Measurements from ENCODE around the gene TACC2. TPM values are rescaled to one million over a fixed set of nuclear protein-coding genes. Genes with fewer than 3 reads are reported as not detected.

Gene TACC2
- total RNA-seq, 1 donor from 2014 or later = 32.2 TPM

- Mint-ChIP-seq H3K4me1 (ENCODE audit: unreplicated experiment) (peaks cover 47% of the 10 kb centered on the region), H3K9me3 (ENCODE audit: unreplicated experiment) (no peaks in the 10 kb centered on the region)
- no peak for DNase-seq (ENCODE audit: low spot score)
Observed at GRCh38 chr10:122173766-122174435, 184.9 kb downstream of the TACC2 start.

GRCh38 chr10:122176232-122177213 is 187.6 kb downstream of the TACC2 start:
- Mint-ChIP-seq H3K4me3 (ENCODE audit: unreplicated experiment) (no peak overlapping the region), H3K27ac (ENCODE audit: unreplicated experiment) (no peak overlapping the region), H3K36me3 (ENCODE audit: low read depth, unreplicated experiment) (no peaks in the 10 kb centered on the region), H3K27me3 (ENCODE audit: unreplicated experiment) (peaks cover 1% of the 10 kb centered on the region), H3K9me3 (ENCODE audit: unreplicated experiment) (no peaks in the 10 kb centered on the region), H3K4me1 (ENCODE audit: unreplicated experiment) (peaks cover 42% of the 10 kb centered on the region)
- TF ChIP-seq CTCF (IDR thresholded peaks at IDR 0.05; ENCODE audit: unreplicated experiment) = no peak
- DNase-seq (ENCODE audit: low spot score) = no peak

More at GRCh38 chr10:122173766-122174435, 184.9 kb downstream of the TACC2 start:
- no peak for TF ChIP-seq CTCF (IDR thresholded peaks at IDR 0.05; ENCODE audit: unreplicated experiment)
- Mint-ChIP-seq H3K4me3 (ENCODE audit: unreplicated experiment) (no peak overlapping the region), H3K36me3 (ENCODE audit: low read depth, unreplicated experiment) (no peaks in the 10 kb centered on the region), H3K27ac (ENCODE audit: unreplicated experiment) (no peak overlapping the region), H3K27me3 (ENCODE audit: unreplicated experiment) (peaks cover 1% of the 10 kb centered on the region)

GRCh38 chr10:122178655-122179054 is 189.7 kb downstream of the TACC2 start:
- peaks cover 30% of the 10 kb centered on the region for H3K4me1 Mint-ChIP-seq (ENCODE audit: unreplicated experiment)
- no peak overlapping the region for H3K27ac Mint-ChIP-seq (ENCODE audit: unreplicated experiment)
- DNase-seq (ENCODE audit: low spot score) = no peak

GRCh38 chr10:122181041-122181732 is 192.2 kb downstream of the TACC2 start:
- Mint-ChIP-seq H3K9me3 (ENCODE audit: unreplicated experiment) (no peaks in the 10 kb centered on the region), H3K4me1 (ENCODE audit: unreplicated experiment) (peaks cover 20% of the 10 kb centered on the region), H3K27ac (ENCODE audit: unreplicated experiment) (peak overlapping the region; percentile 59), H3K27me3 (ENCODE audit: unreplicated experiment) (peaks cover 3% of the 10 kb centered on the region), H3K36me3 (ENCODE audit: low read depth, unreplicated experiment) (no peaks in the 10 kb centered on the region), H3K4me3 (ENCODE audit: unreplicated experiment) (no peak overlapping the region)
- DNase-seq (ENCODE audit: low spot score) = no peak
- no peak for TF ChIP-seq CTCF (IDR thresholded peaks at IDR 0.05; ENCODE audit: unreplicated experiment)

More at GRCh38 chr10:122178655-122179054, 189.7 kb downstream of the TACC2 start:
- no peaks in the 10 kb centered on the region for H3K36me3 Mint-ChIP-seq (ENCODE audit: low read depth, unreplicated experiment)
- H3K4me3 Mint-ChIP-seq (ENCODE audit: unreplicated experiment) = no peak overlapping the region
- no peak for TF ChIP-seq CTCF (IDR thresholded peaks at IDR 0.05; ENCODE audit: unreplicated experiment)
- peaks cover 3% of the 10 kb centered on the region for H3K27me3 Mint-ChIP-seq (ENCODE audit: unreplicated experiment)
- no peaks in the 10 kb centered on the region for H3K9me3 Mint-ChIP-seq (ENCODE audit: unreplicated experiment)
